Measurements from ENCODE around the gene NRG2.

- no peak for TF ChIP-seq POLR2AphosphoS5 (IDR thresholded peaks at IDR 0.05)
- TF ChIP-seq POLR2A (IDR thresholded peaks at IDR 0.05): no peak
These were observed 11.1 kb upstream of the NRG2 start for GRCh38 chr5:140054086-140054689.

Data from prostate gland (tissue), 1 donor.